Activated CD8-positive, alpha-beta memory T cell treated with anti-CD3 and anti-CD28 coated beads for 1 hour (primary cell): ENCODE data around the gene AGAP3.

Experiments used
- DNase-seq, 2 donors: peaks; one replicate each; pipeline ENCODE4 v3.0.0-alpha.2; 2020; ENCODE audit warnings: low read depth in 1 of 2; ENCODE audit errors: extremely low read depth in 1 of 2

The AGAP3 gene

GRCh38 chr7:151107882-151108281 lies 21.6 kb downstream of the AGAP3 start:
- DNase-seq: no peak

GRCh38 chr7:151109094-151110048 lies 23.1 kb downstream of the AGAP3 start:
- no peak for DNase-seq

DNA sequence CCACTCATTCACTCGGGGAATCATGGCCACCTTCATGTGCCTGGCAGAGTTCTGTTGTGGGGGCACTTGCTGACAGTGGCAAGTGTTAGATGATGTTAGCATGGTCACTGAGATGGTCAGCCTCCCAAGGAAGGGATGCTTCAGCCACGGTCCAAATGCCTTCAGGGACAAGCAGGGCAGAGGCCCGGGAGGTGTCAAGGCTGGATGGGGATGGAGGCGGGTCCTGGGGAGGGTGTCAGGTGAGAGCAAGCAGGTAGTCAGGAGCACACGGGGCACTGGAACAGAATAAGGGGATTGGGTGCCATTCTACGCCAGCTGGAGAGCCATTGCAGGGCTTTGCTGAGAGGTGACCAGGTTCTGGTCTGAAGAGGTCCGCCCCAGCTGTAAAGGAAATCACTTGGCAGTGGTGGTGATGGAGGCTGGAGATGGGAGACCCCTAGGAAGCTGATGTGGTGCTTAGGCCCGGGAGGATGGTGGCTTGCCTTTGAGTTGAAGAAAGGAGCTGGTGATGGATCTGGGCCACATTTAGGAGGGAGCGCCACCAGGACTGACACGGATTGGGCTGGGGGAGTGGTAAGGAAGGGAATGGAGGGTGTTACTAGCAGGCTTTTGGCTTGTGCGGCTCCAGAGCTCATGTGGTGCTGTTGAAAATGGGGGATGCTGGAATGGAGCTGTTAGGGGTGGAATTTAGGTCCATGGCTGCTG lies 24.1 kb downstream of the AGAP3 start:
- DNase-seq: no peak

DNA sequence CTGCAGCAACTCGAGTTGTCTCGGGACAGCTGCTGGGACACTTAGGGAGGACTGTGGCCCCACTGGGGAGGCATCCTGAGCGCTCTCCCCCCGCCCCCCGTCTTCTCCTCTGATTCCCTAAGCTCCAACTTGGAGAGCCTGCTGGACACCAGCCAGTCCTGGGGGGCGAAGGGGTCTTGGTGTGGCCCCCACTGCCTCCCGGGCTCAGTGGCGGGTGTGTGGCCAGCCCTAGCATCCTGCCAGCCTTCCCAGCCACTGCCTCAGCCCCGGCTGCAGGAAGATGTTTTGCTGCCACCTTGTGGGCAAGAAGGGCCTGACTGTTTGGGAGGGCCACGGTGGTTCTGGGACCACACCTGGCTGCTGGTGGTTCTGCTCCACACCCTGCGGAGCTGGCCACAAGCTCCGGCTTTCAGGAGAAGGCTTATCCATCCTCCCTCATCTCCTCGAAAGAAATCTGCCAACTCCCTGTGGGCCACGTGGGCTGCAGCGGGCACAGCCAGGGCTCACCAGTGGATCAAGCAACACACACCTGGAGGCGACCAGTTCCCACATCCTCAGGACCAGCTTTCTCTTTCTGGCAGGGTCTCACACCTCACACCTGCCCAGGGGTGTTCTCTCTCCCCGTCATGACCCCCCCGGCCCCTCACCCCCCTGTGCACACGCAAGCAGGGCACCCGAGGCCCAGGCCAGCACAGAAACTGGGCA lies 24.8 kb downstream of the AGAP3 start:
- DNase-seq: peak; percentile 46 to 58

DNA sequence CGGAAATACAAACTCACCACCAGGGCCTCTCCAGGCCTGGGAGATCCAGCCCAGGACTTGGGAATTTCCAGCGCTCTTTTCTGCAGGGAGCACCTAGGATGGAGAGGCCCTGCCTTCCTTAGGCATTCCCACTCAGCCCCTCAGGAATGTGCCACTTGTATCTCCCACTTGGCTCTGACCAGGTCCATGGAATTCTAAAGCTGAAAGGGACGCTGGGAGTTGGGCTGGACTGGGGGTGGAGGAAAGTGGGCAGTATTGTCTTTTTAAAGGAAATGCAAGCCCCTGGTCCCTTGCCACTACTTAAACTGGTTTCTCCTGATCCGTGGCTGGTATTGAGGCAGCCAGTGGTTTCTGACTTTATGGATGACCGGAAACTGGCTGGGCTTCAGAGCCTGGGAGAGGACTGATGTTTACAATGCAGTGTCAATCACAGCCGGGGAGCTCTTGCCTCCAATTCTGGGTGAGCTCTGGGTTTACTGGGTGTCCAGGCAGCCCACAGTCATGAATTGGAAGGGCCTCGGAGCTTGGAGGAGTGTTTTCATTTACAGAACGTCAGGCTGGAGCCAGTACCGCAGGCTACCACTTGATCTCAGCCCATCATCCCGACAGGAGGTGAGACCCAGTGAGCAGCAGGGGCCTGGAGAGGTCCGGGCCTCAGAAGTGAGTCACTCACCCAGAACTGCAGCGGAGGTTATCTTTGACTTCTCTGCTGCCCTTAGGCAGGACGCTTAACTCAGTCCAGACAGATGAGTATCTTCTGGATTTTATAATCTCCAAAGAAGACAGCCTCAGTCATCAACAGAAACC lies 27.3 kb downstream of the AGAP3 start:
- DNase-seq: no peak

GRCh38 chr7:151114151-151115090 lies 28.1 kb downstream of the AGAP3 start:
- DNase-seq: no peak

- no peak for DNase-seq
These were observed 29.0 kb downstream of the AGAP3 start for GRCh38 chr7:151115121-151115835.

- no peak for DNase-seq
These were observed 29.7 kb downstream of the AGAP3 start for GRCh38 chr7:151115836-151116418.

GRCh38 chr7:151116603-151117440 lies 30.5 kb downstream of the AGAP3 start:
- no peak for DNase-seq

DNA sequence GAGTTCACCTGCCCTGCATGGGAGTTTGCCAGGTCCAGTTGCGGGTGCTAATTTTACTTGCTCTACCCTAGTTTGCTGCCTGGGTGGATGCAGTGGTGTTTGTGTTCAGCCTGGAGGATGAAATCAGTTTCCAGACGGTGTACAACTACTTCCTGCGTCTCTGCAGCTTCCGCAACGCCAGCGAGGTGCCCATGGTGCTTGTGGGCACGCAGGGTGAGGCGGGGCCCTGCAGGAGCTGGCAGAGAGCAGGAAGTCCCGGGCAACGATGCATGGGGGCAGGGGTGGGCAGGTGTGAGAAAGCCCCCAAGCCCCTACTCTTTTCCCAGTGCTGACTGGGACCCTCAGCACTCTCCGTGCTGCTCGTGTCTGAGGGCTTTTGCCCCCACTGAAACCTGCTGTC lies 31.3 kb downstream of the AGAP3 start:
- peak in 1 of 2 donors; percentile 14 for DNase-seq

GRCh38 chr7:151118108-151119054 lies 32.1 kb downstream of the AGAP3 start:
- DNase-seq: no peak

DNA sequence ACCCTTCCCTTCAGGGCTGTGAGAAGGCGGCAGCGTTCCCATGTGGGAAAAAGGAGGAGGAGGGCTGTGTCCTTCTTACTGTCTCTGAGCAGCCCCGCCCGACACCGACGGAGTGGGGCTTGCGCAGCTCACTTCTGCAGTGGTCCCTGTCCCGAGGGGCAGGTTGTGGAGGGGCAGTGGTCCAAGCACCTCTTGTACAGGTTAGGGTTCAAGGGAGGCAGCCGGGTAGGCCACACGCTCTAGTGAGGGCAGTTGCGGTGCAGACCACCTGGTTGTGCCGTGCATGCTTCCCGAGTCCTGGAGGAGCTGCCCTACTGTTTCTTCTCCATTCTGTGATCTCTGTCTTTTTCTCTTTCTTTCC lies 32.8 kb downstream of the AGAP3 start:
- no peak for DNase-seq

DNA sequence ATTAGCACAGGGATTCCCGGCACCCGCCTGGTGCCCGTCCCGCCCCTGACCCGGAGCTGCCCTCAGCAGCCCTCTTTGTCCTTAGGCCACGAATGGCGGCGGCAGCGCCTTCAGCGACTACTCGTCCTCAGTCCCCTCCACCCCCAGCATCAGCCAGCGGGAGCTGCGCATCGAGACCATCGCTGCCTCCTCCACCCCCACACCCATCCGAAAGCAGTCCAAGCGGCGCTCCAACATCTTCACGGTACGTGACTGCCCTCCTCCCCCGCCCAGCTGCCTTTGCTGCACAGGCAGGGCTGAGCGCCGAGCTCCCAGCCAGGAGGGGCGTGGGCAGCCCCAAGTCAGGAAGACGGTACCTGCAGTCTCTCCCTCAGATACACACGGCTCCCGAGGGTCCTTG lies 33.6 kb downstream of the AGAP3 start:
- no peak for DNase-seq

GRCh38 chr7:151120896-151121295 lies 34.6 kb downstream of the AGAP3 start:
- no peak for DNase-seq

DNA sequence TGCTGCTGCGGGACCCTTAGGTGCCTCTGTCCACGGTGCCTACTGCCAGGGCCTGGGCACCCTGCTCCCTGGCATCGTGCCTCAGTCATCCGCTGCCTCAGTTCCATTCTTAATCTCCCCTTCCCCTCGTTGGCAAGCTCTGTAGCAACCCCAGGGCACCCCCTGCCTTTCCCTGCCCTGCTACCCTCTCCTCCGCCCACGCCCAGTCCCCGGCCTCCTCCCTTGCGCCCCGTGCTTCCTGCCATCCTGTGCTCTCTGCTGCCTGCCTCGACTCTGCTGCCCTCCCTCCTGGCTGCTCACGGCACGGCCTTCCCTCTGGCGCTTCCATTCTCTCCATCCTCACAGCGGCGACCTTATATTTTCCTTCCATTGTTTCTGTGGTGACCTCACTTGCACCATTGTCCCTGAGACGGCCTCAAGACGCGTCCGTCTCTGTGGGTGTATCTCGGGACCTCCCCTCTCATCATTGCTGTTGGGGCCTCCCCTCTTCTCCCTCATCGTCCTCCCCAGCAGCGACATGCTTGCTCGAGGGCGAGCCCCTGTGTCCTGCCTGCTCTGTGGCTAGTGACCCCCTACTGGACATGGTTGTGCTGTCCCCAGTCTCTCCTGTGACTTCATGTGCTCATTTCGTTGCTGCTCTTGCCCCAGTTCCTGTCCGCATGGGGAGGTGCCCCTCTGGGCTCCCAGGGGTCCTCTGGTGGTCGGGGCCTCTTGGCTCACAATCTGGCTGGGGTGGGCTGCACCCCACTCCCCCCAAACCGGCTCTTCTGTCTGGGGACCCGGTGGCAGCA lies 35.3 kb downstream of the AGAP3 start:
- no peak for DNase-seq

- no peak for DNase-seq
These were observed 36.0 kb downstream of the AGAP3 start for GRCh38 chr7:151122276-151122675.
